WTC11 (cell line): ENCODE measurements around the gene UBE4A.

Source experiments
- ARID4B ChIP-seq: sonication (generic); formaldehyde crosslinking; IDR thresholded peaks from 2 replicates; pipeline ENCODE4 v1.8.0; 2023; ENCODE audit warnings: missing genetic modification reagents, mild to moderate bottlenecking, borderline replicate concordance
- ATF2 ChIP-seq: sonication (generic); formaldehyde crosslinking; IDR thresholded peaks from 2 replicates; pipeline ENCODE4 v1.8.1; 2022; ENCODE audit warnings: low read depth, missing genetic modification reagents, borderline replicate concordance
- ATF6 ChIP-seq: sonication (generic); formaldehyde crosslinking; IDR thresholded peaks from 2 replicates; pipeline ENCODE4 v1.8.1; 2023; ENCODE audit warnings: mild to moderate bottlenecking, missing genetic modification reagents
- CREM ChIP-seq: sonication (generic); formaldehyde crosslinking; IDR thresholded peaks from 2 replicates; pipeline ENCODE4 v1.8.1; 2022; ENCODE audit warnings: mild to moderate bottlenecking, missing genetic modification reagents, moderate library complexity
- CTCF ChIP-seq: fragments of 200-600 bp; IDR thresholded peaks from 2 replicates; pipeline ENCODE4 v1.8.0; 2022; ENCODE audit warnings: antibody characterized with exemption
- FOXP1 ChIP-seq: sonication (generic); formaldehyde crosslinking; IDR thresholded peaks from 2 replicates; pipeline ENCODE4 v1.8.0; 2022; ENCODE audit warnings: missing genetic modification reagents, mild to moderate bottlenecking, moderate library complexity, borderline replicate concordance
- HMGXB4 ChIP-seq: sonication (generic); formaldehyde crosslinking; IDR thresholded peaks from 2 replicates; pipeline ENCODE4 v1.8.1; 2023; ENCODE audit warnings: mild to moderate bottlenecking, moderate library complexity, missing genetic modification reagents
- MXD4 ChIP-seq: fragments of 250-450 bp; sonication (Bioruptor Pico); IDR thresholded peaks from 2 replicates; pipeline ENCODE4 v1.8.0; 2021; ENCODE audit warnings: mild to moderate bottlenecking, moderate library complexity, borderline replicate concordance
- NFE2L1 ChIP-seq: sonication (generic); formaldehyde crosslinking; IDR thresholded peaks from 2 replicates; pipeline ENCODE4 v1.8.1; 2023; ENCODE audit warnings: missing genetic modification reagents
- NFYB ChIP-seq: sonication (generic); formaldehyde crosslinking; conservative IDR thresholded peaks from 2 replicates; pipeline ENCODE4 v1.8.0; 2022; ENCODE audit warnings: low read depth, missing genetic modification reagents
- RORB ChIP-seq: fragments of 250-450 bp; sonication (Bioruptor Pico); IDR thresholded peaks from 2 replicates; pipeline ENCODE4 v1.9.0; 2021; ENCODE audit warnings: mild to moderate bottlenecking
- ZNF219 ChIP-seq: sonication (generic); formaldehyde crosslinking; IDR thresholded peaks from 2 replicates; pipeline ENCODE4 v1.8.0; 2023; ENCODE audit warnings: missing genetic modification reagents, mild to moderate bottlenecking, borderline replicate concordance

- TF ChIP-seq ZNF219 (CRISPR knock-in tag) (no peak), HMGXB4 (0 out of 2 replicates have a peak, but pooled peaks have one; percentile 14), FOXP1 (CRISPR knock-in tag) (no peak; the same call in 1 of the 2 replicates), CTCF (no peak), ARID4B (CRISPR knock-in tag) (0 out of 2 replicates have a peak, but pooled peaks have one; percentile 15), CREM (no peak), ATF2 (CRISPR knock-in tag) (no peak), RORB (no peak), NFE2L1 (CRISPR knock-in tag) (no peak; the same call in 1 of the 2 replicates), ATF6 (CRISPR knock-in tag) (no peak), NFYB (CRISPR knock-in tag) (no peak), MXD4 (CRISPR knock-in tag) (no peak)
These were observed 76.0 kb downstream of the UBE4A start for GRCh38 chr11:118435290-118435892.
